Activated naive CD8-positive, alpha-beta T cell (primary cell): ENCODE data around the gene EEIG1.

Experiments
- H3K27ac Mint-ChIP-seq: one replicate; pipeline ENCODE4 v1.8.0; 2021; ENCODE audit warnings: mixed read lengths
- H3K27me3 Mint-ChIP-seq: one replicate; pipeline ENCODE4 v1.8.0; 2021; ENCODE audit warnings: mixed read lengths
- H3K36me3 Mint-ChIP-seq: one replicate; pipeline ENCODE4 v1.8.0; 2021; ENCODE audit warnings: mixed read lengths
- H3K4me1 Mint-ChIP-seq: one replicate; pipeline ENCODE4 v1.8.0; 2021; ENCODE audit warnings: low read depth, mixed read lengths
- H3K4me3 Mint-ChIP-seq: one replicate; pipeline ENCODE4 v1.8.0; 2021; ENCODE audit warnings: mild to moderate bottlenecking, mixed read lengths
- H3K9me3 Mint-ChIP-seq: one replicate; pipeline ENCODE4 v1.8.0; 2021; ENCODE audit warnings: low read depth, mixed read lengths

Gene EEIG1

GRCh38 chr9:127974001-127974768 lies 6.6 kb downstream of the EEIG1 start:
- peak overlapping the region; percentile 96 for H3K4me3 Mint-ChIP-seq
- no peaks in the 10 kb centered on the region for H3K27me3 Mint-ChIP-seq
- peaks cover 83% of the 10 kb centered on the region for H3K4me1 Mint-ChIP-seq
- peak overlapping the region; percentile 99 for H3K27ac Mint-ChIP-seq
- no peaks in the 10 kb centered on the region for H3K36me3 Mint-ChIP-seq
- no peaks in the 10 kb centered on the region for H3K9me3 Mint-ChIP-seq

- no peaks in the 10 kb centered on the region for H3K27me3 Mint-ChIP-seq
- H3K4me1 Mint-ChIP-seq: peaks cover 88% of the 10 kb centered on the region
- peaks cover 2% of the 10 kb centered on the region for H3K36me3 Mint-ChIP-seq
- no peaks in the 10 kb centered on the region for H3K9me3 Mint-ChIP-seq
- H3K4me3 Mint-ChIP-seq: peak overlapping the region; percentile 96
- peak overlapping the region; percentile 99 for H3K27ac Mint-ChIP-seq
Measured at GRCh38 chr9:127973169-127974000, 7.4 kb downstream of the EEIG1 start.

GRCh38 chr9:127972236-127972871 lies 8.4 kb downstream of the EEIG1 start:
- peaks cover 2% of the 10 kb centered on the region for H3K36me3 Mint-ChIP-seq
- no peaks in the 10 kb centered on the region for H3K9me3 Mint-ChIP-seq
- H3K27me3 Mint-ChIP-seq: no peaks in the 10 kb centered on the region

GRCh38 chr9:127971357-127972235 lies 9.2 kb downstream of the EEIG1 start:
- H3K27ac Mint-ChIP-seq: peak overlapping the region; percentile 99
- peaks cover 95% of the 10 kb centered on the region for H3K4me1 Mint-ChIP-seq
- peaks cover 2% of the 10 kb centered on the region for H3K36me3 Mint-ChIP-seq
- H3K4me3 Mint-ChIP-seq: peak overlapping the region; percentile 96
- no peaks in the 10 kb centered on the region for H3K9me3 Mint-ChIP-seq
- no peaks in the 10 kb centered on the region for H3K27me3 Mint-ChIP-seq

More at GRCh38 chr9:127972236-127972871, 8.4 kb downstream of the EEIG1 start:
- H3K4me3 Mint-ChIP-seq: peak overlapping the region; percentile 96
- H3K4me1 Mint-ChIP-seq: peaks cover 91% of the 10 kb centered on the region
- peak overlapping the region; percentile 99 for H3K27ac Mint-ChIP-seq

GRCh38 chr9:127970401-127971313 lies 10.1 kb downstream of the EEIG1 start:
- Mint-ChIP-seq H3K27ac (peak overlapping the region; percentile 98), H3K27me3 (no peaks in the 10 kb centered on the region), H3K36me3 (peaks cover 2% of the 10 kb centered on the region), H3K4me3 (peak overlapping the region; percentile 75), H3K9me3 (no peaks in the 10 kb centered on the region), H3K4me1 (peaks cover 95% of the 10 kb centered on the region)

GRCh38 chr9:127968700-127969383 lies 11.9 kb downstream of the EEIG1 start:
- no peaks in the 10 kb centered on the region for H3K27me3 Mint-ChIP-seq
- peak overlapping the region; percentile 75 for H3K4me3 Mint-ChIP-seq
- H3K36me3 Mint-ChIP-seq: peaks cover 2% of the 10 kb centered on the region
- no peaks in the 10 kb centered on the region for H3K9me3 Mint-ChIP-seq
- H3K27ac Mint-ChIP-seq: peak overlapping the region; percentile 98
- H3K4me1 Mint-ChIP-seq: peaks cover 95% of the 10 kb centered on the region

- peak overlapping the region; percentile 98 for H3K27ac Mint-ChIP-seq
- peak overlapping the region; percentile 75 for H3K4me3 Mint-ChIP-seq
- H3K9me3 Mint-ChIP-seq: no peaks in the 10 kb centered on the region
- H3K27me3 Mint-ChIP-seq: no peaks in the 10 kb centered on the region
- peaks cover 2% of the 10 kb centered on the region for H3K36me3 Mint-ChIP-seq
- peaks cover 98% of the 10 kb centered on the region for H3K4me1 Mint-ChIP-seq
Measured at GRCh38 chr9:127968042-127968441, 12.7 kb downstream of the EEIG1 start.

GRCh38 chr9:127967151-127967809 lies 13.5 kb downstream of the EEIG1 start:
- Mint-ChIP-seq H3K9me3 (no peaks in the 10 kb centered on the region), H3K4me3 (peak overlapping the region; percentile 75), H3K36me3 (peaks cover 2% of the 10 kb centered on the region), H3K27ac (peak overlapping the region; percentile 98), H3K27me3 (no peaks in the 10 kb centered on the region), H3K4me1 (peaks cover 98% of the 10 kb centered on the region)

- Mint-ChIP-seq H3K27me3 (no peaks in the 10 kb centered on the region), H3K36me3 (peaks cover 3% of the 10 kb centered on the region), H3K4me1 (peaks cover 98% of the 10 kb centered on the region), H3K4me3 (peak overlapping the region; percentile 58), H3K9me3 (no peaks in the 10 kb centered on the region), H3K27ac (peak overlapping the region; percentile 98)
Measured at GRCh38 chr9:127966416-127967150, 14.2 kb downstream of the EEIG1 start.

- Mint-ChIP-seq H3K4me3 (peak overlapping the region; percentile 85), H3K36me3 (peaks cover 7% of the 10 kb centered on the region), H3K4me1 (peaks cover 99% of the 10 kb centered on the region), H3K9me3 (no peaks in the 10 kb centered on the region), H3K27ac (peak overlapping the region; percentile 98), H3K27me3 (no peaks in the 10 kb centered on the region)
Measured at GRCh38 chr9:127965953-127966352, 14.8 kb downstream of the EEIG1 start.

GRCh38 chr9:127963359-127964064 lies 17.3 kb downstream of the EEIG1 start:
- peaks cover 9% of the 10 kb centered on the region for H3K36me3 Mint-ChIP-seq
- no peaks in the 10 kb centered on the region for H3K27me3 Mint-ChIP-seq
- H3K4me1 Mint-ChIP-seq: peaks cover 99% of the 10 kb centered on the region
- peak overlapping the region; percentile 98 for H3K27ac Mint-ChIP-seq
- no peaks in the 10 kb centered on the region for H3K9me3 Mint-ChIP-seq
- peak overlapping the region; percentile 72 for H3K4me3 Mint-ChIP-seq

GRCh38 chr9:127963041-127963358 lies 17.8 kb downstream of the EEIG1 start:
- H3K9me3 Mint-ChIP-seq: no peaks in the 10 kb centered on the region
- peaks cover 99% of the 10 kb centered on the region for H3K4me1 Mint-ChIP-seq
- H3K27me3 Mint-ChIP-seq: no peaks in the 10 kb centered on the region
- peaks cover 9% of the 10 kb centered on the region for H3K36me3 Mint-ChIP-seq
- peak overlapping the region; percentile 72 for H3K4me3 Mint-ChIP-seq
- peak overlapping the region; percentile 98 for H3K27ac Mint-ChIP-seq
